PC-3 (cell line): Measurements from ENCODE around the gene CAMTA1.

ENCODE experiments used
- EZH2phosphoT487 ChIP-seq: fragments of 300-600 bp; sonication (generic); IDR thresholded peaks from 2 replicates; pipeline ENCODE4 v1.6.1; 2018; ENCODE audit warnings: mild to moderate bottlenecking, antibody characterized with exemption, low read length, borderline replicate concordance
- TF ChIP-seq, protein P1 (sequence below): fragments of 300-600 bp; sonication (generic); conservative IDR thresholded peaks from 2 replicates; pipeline ENCODE4 v1.5.1; 2017; ENCODE audit warnings: antibody characterized with exemption, low read depth, mild to moderate bottlenecking, low read length

DNA sequence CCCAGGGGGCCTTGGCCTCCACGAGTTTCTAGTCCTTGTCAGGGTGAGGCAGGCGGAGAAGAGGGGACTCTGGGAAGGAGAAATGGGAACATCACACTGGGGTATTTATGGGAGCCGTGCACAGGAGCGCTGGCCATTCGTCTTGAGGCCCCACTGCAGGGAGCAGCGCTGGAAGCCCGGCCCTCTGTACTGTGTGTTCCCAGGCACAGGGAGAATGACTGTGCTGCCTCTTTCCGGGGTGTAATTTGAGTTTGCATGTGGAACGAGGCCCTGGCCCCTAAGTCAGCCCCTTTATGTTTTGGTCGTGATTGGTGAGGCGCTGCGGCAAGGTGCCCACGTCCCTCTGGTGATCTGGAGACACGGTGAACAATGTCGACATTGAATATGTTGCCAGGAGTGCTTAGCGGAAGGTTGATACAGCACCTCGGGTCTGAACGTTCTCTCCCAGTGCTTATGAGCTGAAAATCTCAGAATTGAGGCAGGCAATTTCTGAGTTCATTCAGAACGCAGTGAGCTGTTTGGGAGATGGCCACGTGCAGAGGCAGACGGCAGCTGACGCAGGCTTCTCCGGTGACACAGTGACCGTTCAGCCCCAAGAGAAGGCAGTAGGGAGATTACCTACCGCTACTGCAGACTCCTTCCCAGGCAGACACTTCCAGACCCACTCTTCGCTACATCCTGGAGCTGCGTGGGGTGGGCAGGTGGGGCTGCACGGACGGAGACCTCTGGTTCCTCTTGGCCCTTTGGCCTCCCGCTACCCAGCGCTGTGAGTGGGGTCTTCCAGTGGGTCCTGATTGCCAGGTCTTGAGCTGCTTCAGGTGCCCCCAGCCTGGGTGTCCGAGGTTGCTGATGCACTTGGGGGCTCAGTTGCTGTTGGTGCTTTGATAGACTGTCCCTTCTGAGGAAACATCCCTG lies 265.8 kb downstream of the CAMTA1 start:
- TF ChIP-seq, protein P1, sequence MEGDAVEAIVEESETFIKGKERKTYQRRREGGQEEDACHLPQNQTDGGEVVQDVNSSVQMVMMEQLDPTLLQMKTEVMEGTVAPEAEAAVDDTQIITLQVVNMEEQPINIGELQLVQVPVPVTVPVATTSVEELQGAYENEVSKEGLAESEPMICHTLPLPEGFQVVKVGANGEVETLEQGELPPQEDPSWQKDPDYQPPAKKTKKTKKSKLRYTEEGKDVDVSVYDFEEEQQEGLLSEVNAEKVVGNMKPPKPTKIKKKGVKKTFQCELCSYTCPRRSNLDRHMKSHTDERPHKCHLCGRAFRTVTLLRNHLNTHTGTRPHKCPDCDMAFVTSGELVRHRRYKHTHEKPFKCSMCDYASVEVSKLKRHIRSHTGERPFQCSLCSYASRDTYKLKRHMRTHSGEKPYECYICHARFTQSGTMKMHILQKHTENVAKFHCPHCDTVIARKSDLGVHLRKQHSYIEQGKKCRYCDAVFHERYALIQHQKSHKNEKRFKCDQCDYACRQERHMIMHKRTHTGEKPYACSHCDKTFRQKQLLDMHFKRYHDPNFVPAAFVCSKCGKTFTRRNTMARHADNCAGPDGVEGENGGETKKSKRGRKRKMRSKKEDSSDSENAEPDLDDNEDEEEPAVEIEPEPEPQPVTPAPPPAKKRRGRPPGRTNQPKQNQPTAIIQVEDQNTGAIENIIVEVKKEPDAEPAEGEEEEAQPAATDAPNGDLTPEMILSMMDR, result no peak
- TF ChIP-seq EZH2phosphoT487, result no peak
